Activated CD8-positive, alpha-beta memory T cell treated with anti-CD3 and anti-CD28 coated beads, Interleukin-2, amount 10 ng/mL, durations not matched to agents 7 days and 5 days (primary cell): ENCODE results near the gene KHDRBS2. TPM values are rescaled to one million over a fixed set of nuclear protein-coding genes. Genes with fewer than 3 reads are reported as not detected.

Experiments
- ATAC-seq: fragments of 150-1000 bp; cut with Tn5 transposase; one replicate; pipeline ENCODE4 v1.10.0; 2021; ENCODE audit warnings: moderate library complexity
- CTCF ChIA-PET: fragments of 350-600 bp; sonication (Branson Sonifier 250); formaldehyde crosslinking; loops from one replicate; lab custom pipeline; 2021; ENCODE audit warnings: antibody characterized with exemption; lab: Charles Lee
- DNase-seq: peaks from one replicate; pipeline ENCODE4 v3.0.0-alpha.2; 2020
- H3K27ac Mint-ChIP-seq: one replicate; pipeline ENCODE4 v1.8.0; 2021; ENCODE audit warnings: mild to moderate bottlenecking, mixed read lengths
- H3K27me3 Mint-ChIP-seq: one replicate; pipeline ENCODE4 v1.8.0; 2021; ENCODE audit warnings: mixed read lengths
- H3K36me3 Mint-ChIP-seq: one replicate; pipeline ENCODE4 v1.8.0; 2021; ENCODE audit warnings: mild to moderate bottlenecking, mixed read lengths
- H3K4me1 Mint-ChIP-seq: one replicate; pipeline ENCODE4 v1.8.0; 2021; ENCODE audit warnings: mixed read lengths
- H3K4me3 Mint-ChIP-seq: one replicate; pipeline ENCODE4 v1.8.0; 2021; ENCODE audit warnings: mild to moderate bottlenecking, moderate library complexity, mixed read lengths
- H3K9me3 Mint-ChIP-seq: one replicate; pipeline ENCODE4 v1.8.0; 2022; ENCODE audit warnings: low read depth, mixed read lengths
- total RNA-seq, 2 experiments: library from RNA; stranded (reverse); gene quantifications; one replicate each; pipeline ENCODE4 v1.2.3, GENCODE V29; 2021

Gene KHDRBS2
- total RNA-seq, 2 experiments from 2014 or later = not detected

DNA sequence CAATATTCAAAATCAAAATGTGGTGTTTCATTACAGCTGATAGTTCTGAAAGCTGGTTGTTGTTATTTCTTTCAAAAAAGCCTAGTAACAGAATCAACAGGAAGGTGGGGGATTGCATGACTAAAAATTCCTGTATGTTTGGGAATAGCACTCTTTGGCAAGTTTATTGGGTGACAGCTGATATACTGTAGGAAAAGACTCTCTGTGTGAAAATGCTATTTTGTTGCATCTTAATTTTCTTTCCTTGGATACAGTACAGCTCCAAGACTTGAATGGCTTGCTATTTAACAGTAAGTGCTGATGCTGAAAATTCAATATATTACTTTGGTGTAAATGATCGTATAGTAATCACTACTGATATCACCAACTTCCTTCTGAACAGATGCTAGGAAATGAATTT is 336.1 kb downstream of the KHDRBS2 start:
- Mint-ChIP-seq H3K4me3 (no peak overlapping the region), H3K27ac (no peak overlapping the region), H3K9me3 (peaks cover 6% of the 10 kb centered on the region), H3K4me1 (no peaks in the 10 kb centered on the region), H3K36me3 (no peaks in the 10 kb centered on the region), H3K27me3 (no peaks in the 10 kb centered on the region)
- CTCF ChIA-PET = no interaction called here
- DNase-seq = no peak
- ATAC-seq = no peak

DNA sequence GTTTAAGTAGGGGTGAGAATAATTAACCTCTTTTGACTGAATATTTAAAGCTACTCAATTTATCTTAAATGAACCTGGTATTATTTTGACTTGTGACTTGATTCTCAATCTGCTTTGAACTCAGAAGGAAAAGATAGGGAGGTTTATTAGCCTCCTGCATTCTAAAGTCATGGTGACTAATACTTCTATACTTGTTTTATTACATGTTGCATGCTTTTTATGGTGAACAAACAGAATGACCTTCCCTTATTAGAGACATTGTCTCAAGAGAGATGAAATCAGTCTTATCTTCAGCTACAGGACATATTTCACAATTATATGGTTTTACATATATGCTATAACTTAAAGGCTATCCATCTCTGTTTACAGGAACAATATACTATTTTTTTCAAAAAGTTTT is 336.9 kb downstream of the KHDRBS2 start:
- H3K27me3 Mint-ChIP-seq = no peaks in the 10 kb centered on the region
- no peak overlapping the region for H3K27ac Mint-ChIP-seq

DNA sequence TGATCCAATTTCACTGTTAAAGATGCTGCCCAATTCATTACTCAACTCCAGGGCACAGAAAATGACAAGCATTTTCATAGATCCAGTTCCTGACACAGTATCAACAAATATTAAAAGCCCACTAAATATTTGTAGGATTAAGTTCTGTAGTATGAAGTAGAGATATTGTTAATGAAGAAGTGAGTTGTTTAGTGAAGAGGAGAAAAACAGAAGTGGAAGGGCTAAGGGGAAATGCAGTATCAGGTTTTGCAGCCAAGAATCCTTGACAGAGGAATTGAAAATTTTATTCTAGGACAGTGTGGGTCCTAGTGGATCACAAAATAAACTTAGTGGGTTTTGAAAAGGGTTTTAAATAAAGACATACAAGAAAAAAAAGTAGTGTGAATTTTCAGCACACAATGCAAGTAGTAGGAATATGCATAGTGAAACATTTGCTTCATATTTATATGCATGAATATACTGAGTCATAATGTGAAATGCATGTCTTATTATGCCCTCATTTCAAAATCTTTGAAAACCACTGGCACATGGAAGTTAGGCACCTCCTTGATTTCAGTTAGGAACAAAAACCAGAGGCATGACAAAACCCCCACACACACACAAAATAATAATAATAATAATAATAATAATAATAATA is 338.6 kb downstream of the KHDRBS2 start:
- H3K4me3 Mint-ChIP-seq = no peak overlapping the region
- H3K27ac Mint-ChIP-seq = no peak overlapping the region
- no peaks in the 10 kb centered on the region for H3K4me1 Mint-ChIP-seq
- peaks cover 9% of the 10 kb centered on the region for H3K9me3 Mint-ChIP-seq
- ATAC-seq = no peak
- H3K36me3 Mint-ChIP-seq = no peaks in the 10 kb centered on the region
- CTCF ChIA-PET = no interaction called here
- DNase-seq = no peak
- no peaks in the 10 kb centered on the region for H3K27me3 Mint-ChIP-seq

More for the DNA sequence above, 336.9 kb downstream of the KHDRBS2 start:
- Mint-ChIP-seq H3K9me3 (peaks cover 6% of the 10 kb centered on the region), H3K4me1 (no peaks in the 10 kb centered on the region), H3K36me3 (no peaks in the 10 kb centered on the region), H3K4me3 (no peak overlapping the region)
- DNase-seq = no peak
- CTCF ChIA-PET = no interaction called here
- no peak for ATAC-seq

DNA sequence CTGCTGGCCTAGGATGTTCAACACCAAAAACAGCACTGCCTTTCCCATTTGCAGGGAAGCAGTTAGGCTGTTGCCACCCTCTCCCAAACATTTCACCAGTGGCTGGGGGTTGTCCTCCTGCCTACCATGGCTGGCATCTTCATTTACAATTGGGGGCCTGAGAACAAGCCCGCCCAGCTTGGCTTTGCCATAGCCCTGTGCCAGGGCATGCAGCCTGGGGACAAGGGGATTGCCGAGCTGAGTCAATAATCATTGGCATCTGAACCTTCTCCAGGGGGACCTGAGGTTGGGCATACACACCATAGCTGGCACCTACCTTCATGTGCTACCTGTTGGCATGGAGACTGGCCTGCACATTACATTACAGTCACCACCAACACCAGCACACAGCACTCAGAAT is 345.1 kb downstream of the KHDRBS2 start:
- Mint-ChIP-seq H3K4me3 (no peak overlapping the region), H3K4me1 (no peaks in the 10 kb centered on the region), H3K36me3 (no peaks in the 10 kb centered on the region), H3K9me3 (peaks cover 14% of the 10 kb centered on the region), H3K27ac (no peak overlapping the region), H3K27me3 (no peaks in the 10 kb centered on the region)
- CTCF ChIA-PET = no interaction called here
- no peak for ATAC-seq
- DNase-seq = no peak

DNA sequence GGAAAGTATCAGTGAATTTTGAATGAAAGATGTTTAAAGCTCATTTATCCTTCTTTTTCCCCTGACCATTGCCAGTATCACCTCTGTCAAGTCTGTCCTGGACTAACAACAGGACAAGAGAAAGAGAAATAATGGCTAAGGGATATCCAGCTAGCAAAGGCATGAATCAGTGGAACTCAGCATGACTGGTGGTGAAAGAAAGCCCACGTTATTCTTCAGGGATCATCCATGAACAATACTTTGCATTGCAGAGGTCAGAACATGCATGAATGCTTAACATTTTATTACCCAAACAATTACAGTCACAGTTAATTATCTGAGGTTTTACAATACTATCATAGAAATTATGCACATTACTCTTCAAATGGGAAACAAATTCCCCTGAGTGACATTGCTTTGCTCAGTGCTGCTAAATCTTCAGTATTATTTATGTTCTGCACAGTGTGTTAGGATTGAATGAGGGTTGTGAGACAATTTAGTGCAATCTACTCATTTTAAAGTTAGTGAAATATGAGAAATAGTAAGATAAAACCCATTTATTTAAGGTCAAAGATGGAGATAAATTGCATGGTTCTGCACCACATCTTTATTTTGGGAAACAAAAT is 350.7 kb downstream of the KHDRBS2 start:
- CTCF ChIA-PET = no interaction called here
- Mint-ChIP-seq H3K27ac (no peak overlapping the region), H3K27me3 (no peaks in the 10 kb centered on the region), H3K4me1 (no peaks in the 10 kb centered on the region), H3K4me3 (no peak overlapping the region), H3K9me3 (peaks cover 21% of the 10 kb centered on the region), H3K36me3 (no peaks in the 10 kb centered on the region)
- ATAC-seq (no peak), DNase-seq (no peak)

DNA sequence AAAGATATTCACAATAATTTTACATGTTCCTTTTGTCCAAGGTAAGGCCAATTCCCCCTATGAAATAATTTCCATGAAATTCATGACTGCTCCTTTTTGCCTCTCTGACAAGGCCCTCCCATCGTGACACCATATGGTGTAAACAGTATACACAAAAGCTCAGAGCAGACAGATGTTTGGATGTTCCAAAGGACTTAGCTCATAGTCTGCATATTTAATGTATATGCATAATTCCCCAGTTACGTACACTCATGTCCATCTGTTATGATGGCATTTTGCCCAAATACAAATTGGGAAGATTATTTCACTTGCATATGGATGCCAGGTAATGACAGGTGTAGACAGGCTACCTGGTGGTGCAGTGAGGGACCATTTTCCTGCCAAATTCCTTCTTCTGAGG is 376.5 kb downstream of the KHDRBS2 start:
- ATAC-seq (no peak), DNase-seq (no peak)
- Mint-ChIP-seq H3K4me3 (no peak overlapping the region), H3K9me3 (peaks cover 11% of the 10 kb centered on the region), H3K4me1 (no peaks in the 10 kb centered on the region), H3K36me3 (no peaks in the 10 kb centered on the region), H3K27ac (no peak overlapping the region), H3K27me3 (no peaks in the 10 kb centered on the region)
- CTCF ChIA-PET = no interaction called here

DNA sequence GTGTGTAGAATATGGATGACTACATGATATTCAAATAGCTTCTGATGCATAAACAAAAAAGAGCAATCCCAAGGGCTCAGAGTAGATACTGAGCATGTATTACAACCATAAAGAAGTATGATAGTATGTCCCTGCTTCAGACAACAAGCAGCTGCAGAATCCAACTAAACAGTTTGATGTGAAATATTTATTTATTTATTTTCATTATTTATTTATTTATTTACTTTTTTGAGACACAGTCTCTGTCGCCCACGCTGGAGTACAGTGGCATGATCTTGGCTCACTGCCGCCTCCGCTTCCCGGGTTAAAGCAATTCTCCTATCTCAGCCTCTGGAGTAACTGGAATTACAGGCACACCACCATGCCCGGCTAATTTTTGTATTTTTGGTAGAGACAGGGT is 384.3 kb downstream of the KHDRBS2 start:
- no peak overlapping the region for H3K4me3 Mint-ChIP-seq
- H3K9me3 Mint-ChIP-seq = peaks cover 13% of the 10 kb centered on the region
- CTCF ChIA-PET = no interaction called here
- no peaks in the 10 kb centered on the region for H3K4me1 Mint-ChIP-seq
- no peak overlapping the region for H3K27ac Mint-ChIP-seq
- ATAC-seq = no peak
- no peaks in the 10 kb centered on the region for H3K36me3 Mint-ChIP-seq
- H3K27me3 Mint-ChIP-seq = no peaks in the 10 kb centered on the region
- no peak for DNase-seq

DNA sequence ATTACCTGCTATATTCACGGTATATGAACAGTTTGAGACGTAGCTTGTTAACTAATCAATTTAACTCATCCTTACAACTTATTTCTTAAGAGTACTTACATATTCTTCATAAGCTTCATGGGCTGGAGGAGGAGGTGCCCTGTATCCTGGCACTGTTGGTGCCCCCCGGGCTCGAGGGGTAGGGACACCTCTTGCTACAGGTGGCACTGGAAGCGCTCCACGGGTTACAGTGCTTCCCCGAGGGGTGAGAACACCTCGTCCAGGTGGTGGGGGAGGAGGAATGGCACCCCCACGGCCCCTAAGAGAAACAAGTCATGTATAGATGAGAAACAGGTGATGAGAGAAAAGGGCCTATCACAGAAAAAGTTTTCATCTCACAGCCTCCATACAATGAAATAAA is 391.5 kb downstream of the KHDRBS2 start:
- H3K27ac Mint-ChIP-seq = no peak overlapping the region
- no peaks in the 10 kb centered on the region for H3K27me3 Mint-ChIP-seq
- DNase-seq (no peak), ATAC-seq (no peak)
- no peaks in the 10 kb centered on the region for H3K36me3 Mint-ChIP-seq
- CTCF ChIA-PET = no interaction called here
- no peak overlapping the region for H3K4me3 Mint-ChIP-seq
- H3K4me1 Mint-ChIP-seq = no peaks in the 10 kb centered on the region
- peaks cover 7% of the 10 kb centered on the region for H3K9me3 Mint-ChIP-seq

DNA sequence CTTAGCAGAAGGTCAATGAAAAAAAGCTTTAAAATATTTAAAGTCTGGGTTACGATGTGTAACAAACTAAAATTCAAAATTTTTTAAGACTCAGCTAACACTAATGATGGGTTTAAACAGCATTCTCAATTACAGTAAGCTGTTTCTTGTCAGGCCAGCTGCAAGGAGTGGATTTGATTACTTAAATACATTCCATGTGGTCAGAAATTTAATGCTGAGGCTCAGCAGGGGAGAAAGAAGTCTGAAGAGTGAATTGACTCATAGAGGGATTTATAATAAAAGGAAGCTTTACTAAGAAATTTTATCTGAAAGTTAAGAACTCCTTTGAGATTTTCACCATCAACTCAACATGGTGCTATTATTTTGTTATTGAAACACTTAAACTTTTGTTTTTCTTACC is 398.6 kb downstream of the KHDRBS2 start:
- ATAC-seq (no peak), DNase-seq (no peak)
- no peak overlapping the region for H3K4me3 Mint-ChIP-seq
- CTCF ChIA-PET = interaction anchor here (1.1 kb wide), 1 partner anchor 13 kb away, joined by 3 read pairs; no protein-coding TSS in a partner anchor
- peaks cover 4% of the 10 kb centered on the region for H3K9me3 Mint-ChIP-seq
- H3K27ac Mint-ChIP-seq = no peak overlapping the region
- H3K4me1 Mint-ChIP-seq = no peaks in the 10 kb centered on the region
- H3K36me3 Mint-ChIP-seq = no peaks in the 10 kb centered on the region
- no peaks in the 10 kb centered on the region for H3K27me3 Mint-ChIP-seq

DNA sequence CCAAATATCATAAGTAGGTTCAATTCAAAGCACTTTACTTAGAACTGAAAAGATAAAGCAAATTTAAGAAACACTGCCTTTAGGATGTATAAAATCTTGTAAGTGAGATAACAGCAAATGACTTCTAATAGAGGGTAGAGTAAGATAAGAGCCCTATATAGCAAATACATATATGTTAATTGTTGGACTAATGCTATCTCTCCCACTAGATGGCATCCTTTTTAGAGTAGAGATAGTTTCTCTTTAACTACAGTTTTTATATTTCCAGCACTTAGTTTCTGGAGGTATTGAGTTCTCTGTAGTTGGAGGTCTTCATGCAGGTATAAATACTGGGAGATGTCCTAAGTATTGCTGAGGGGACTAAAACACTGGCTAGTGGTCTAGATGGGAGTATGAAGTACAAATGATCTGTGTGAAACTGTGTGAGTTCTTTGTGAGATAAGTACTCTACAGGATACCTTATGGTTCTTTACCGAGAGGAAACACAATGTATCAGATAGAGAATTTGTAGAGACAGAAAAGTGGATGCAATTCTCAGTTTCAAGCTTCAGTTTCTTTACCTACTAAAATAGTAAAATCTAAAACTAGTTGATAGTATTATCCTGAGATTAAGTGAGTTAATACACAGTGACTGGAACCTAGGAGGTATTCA is 399.3 kb downstream of the KHDRBS2 start:
- Mint-ChIP-seq H3K4me3 (no peak overlapping the region), H3K27me3 (no peaks in the 10 kb centered on the region), H3K9me3 (peaks cover 4% of the 10 kb centered on the region), H3K4me1 (no peaks in the 10 kb centered on the region), H3K36me3 (no peaks in the 10 kb centered on the region), H3K27ac (no peak overlapping the region)
- ATAC-seq (no peak), DNase-seq (no peak)
- CTCF ChIA-PET = no interaction called here

DNA sequence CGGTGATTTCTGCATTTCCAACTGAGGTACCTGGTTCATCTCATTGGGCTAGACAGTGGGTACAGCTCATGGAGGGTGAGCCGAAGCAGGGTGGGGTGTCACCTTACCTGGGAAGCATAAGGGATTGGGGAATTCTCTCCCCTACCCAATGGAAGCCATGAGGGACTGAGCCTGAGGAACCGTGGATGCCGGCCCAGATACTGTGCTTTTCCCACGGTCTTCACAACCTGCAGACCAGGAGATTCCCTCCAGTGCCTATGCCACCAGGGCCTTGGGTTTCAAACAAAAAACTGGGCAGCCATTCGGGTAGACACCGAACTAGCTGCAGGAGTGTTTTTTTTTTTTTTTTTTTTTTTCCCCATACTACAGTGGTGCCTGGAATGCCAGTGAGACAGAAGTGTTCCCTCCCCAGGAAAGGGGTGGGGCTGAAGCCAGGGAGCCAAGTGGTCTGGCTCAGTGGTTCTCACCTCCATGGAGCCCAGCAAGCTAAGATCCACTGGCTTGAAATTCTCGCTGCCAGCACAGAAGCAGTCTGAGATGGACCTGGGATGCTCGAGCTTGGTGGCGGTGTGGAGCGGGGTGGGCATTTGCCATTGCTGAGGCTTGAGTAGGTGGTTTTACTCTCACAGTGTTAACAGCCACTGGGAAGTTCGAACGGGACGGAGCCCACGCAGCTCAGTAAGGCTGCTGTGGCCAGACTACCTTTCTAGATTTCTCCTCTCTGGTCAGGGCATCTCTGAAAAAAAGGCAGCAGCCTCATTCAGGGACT is 416.2 kb downstream of the KHDRBS2 start:
- H3K36me3 Mint-ChIP-seq = no peaks in the 10 kb centered on the region
- CTCF ChIA-PET = no interaction called here

DNA sequence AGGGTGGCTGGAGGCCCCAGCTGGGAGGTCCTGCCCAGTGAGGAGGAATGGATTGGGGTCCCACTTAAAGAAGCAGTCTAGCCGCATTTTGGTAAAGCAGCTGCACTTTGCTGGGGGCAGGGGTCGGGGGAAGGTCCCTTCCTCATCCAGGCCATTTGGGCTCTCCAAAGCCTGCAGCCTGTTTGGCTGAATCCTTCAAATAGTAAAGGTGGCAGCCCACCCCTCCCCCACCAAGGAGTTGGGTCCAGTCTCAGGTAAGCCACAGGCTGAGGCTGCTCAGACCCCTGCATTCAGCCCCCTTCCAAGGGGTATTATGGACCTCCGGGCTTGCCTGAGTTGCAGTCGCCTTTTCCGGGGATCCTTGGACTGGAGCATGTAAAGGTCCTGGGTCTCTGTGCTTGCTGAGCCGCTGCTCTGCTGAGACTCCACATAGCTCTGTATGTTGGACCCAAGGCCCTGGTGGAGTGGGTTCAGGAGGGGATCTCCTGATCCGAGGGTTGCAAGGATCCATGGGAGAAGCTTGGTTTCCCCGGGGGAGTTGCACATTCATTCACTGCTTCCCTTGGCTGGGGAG is 417.4 kb downstream of the KHDRBS2 start:
- Mint-ChIP-seq H3K9me3 (peaks cover 13% of the 10 kb centered on the region), H3K4me3 (no peak overlapping the region), H3K27me3 (no peaks in the 10 kb centered on the region), H3K36me3 (no peaks in the 10 kb centered on the region), H3K4me1 (no peaks in the 10 kb centered on the region), H3K27ac (no peak overlapping the region)
- CTCF ChIA-PET = no interaction called here
- ATAC-seq (no peak), DNase-seq (no peak)

More for the DNA sequence above, 416.2 kb downstream of the KHDRBS2 start:
- H3K27ac Mint-ChIP-seq = no peak overlapping the region
- no peak for ATAC-seq
- H3K4me1 Mint-ChIP-seq = no peaks in the 10 kb centered on the region
- no peak for DNase-seq
- no peaks in the 10 kb centered on the region for H3K27me3 Mint-ChIP-seq
- peaks cover 11% of the 10 kb centered on the region for H3K9me3 Mint-ChIP-seq
- no peak overlapping the region for H3K4me3 Mint-ChIP-seq

DNA sequence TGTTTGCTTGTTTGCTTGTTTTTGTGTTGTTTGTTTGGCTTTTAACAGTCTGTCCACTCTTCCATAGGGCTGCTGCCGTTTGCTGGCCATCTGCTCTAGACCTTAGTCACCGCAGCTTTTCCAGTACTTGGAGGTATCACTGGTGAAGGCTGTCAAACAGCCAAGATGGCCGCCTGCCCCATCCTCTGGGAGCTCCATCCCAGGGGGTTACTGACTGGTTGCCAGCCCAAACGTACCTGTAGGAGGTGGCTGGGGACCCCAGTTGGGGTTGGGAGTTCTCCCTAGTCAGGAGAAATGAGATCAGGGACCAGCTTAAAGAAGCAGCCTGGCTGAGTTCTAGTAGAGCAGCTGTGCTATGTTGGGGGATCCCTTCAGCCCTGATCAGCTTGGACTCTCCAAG is 418.4 kb downstream of the KHDRBS2 start:
- CTCF ChIA-PET = no interaction called here
- Mint-ChIP-seq H3K27ac (no peak overlapping the region), H3K27me3 (no peaks in the 10 kb centered on the region), H3K4me3 (no peak overlapping the region), H3K9me3 (peaks cover 16% of the 10 kb centered on the region), H3K36me3 (no peaks in the 10 kb centered on the region), H3K4me1 (no peaks in the 10 kb centered on the region)
- ATAC-seq (no peak), DNase-seq (no peak)
